Measurements from ENCODE around the gene PEPD. TPM values are rescaled to one million over a fixed set of nuclear protein-coding genes. Genes with fewer than 3 reads are reported as not detected.

The PEPD gene
- total RNA-seq, 1 experiment from 2014 or later, result 40.5 TPM

DNA sequence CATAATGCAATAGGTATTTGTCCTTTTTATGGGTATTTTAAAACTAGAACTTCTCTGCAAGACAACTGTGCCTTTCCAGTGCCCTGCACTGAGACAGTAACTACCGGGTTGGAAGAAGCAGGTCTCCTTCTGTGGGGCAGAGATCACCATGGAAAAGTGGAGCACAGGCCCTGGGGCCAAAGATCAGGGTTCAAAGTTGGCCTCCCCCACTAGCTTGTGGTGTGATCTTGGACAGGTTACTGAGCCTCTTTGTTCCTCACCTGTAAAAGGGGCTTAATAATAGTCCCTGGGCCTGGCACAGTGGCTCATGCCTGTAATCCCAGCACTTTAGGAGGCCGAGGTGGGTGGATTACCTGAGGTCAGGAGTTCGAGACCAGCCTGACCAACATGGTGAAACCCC lies 79.8 kb downstream of the PEPD start:
- ATAC-seq, result no peak

More for the DNA sequence above, 79.8 kb downstream of the PEPD start:
- no peak overlapping the region for H2AFZ ChIP-seq (ENCODE audit: low read depth, low read length, poor library complexity, severe bottlenecking)
- H3K4me3 ChIP-seq (replicated peaks in 1 of 2; ENCODE audit: low read depth in 1 of 2, low read length in 2 of 2), result no peak overlapping the region
- DNase-seq (ENCODE audit: low read depth, low spot score), result no peak
- H3K9me3 ChIP-seq (ENCODE audit: control insufficient read depth in 1 of 2, insufficient read depth in 1 of 2, low read depth in 1 of 2, low read length in 2 of 2), result no peaks in the 10 kb centered on the region
- POLR2A ChIA-PET, result no interaction called here
- RAD21 ChIA-PET (ENCODE audit: low non-redundant PET in 1 of 2, low total read pairs in 2 of 2, uncharacterized antibody in 2 of 2, unreplicated experiment in 2 of 2), result no interaction called here
- CTCF ChIA-PET, result no interaction called here
- H3K9me2 ChIP-seq (ENCODE audit: insufficient read depth), result no peaks in the 10 kb centered on the region
- no peaks in the 10 kb centered on the region for H4K20me1 ChIP-seq (ENCODE audit: insufficient read depth)
- H3K79me2 ChIP-seq (ENCODE audit: insufficient read depth, low read length), result no peaks in the 10 kb centered on the region
- no peak overlapping the region for H3K4me2 ChIP-seq (ENCODE audit: low read length)
- intact Hi-C loops (cut with micrococcal nuclease), result no loop called here
- BruUV-seq (replicated peaks), result no TSS peak
- no peaks in the 10 kb centered on the region for H3K36me3 ChIP-seq (ENCODE audit: control insufficient read depth in 1 of 2, insufficient read depth in 2 of 2, low read length in 2 of 2)
- no peaks in the 10 kb centered on the region for H3K4me1 ChIP-seq (ENCODE audit: control insufficient read depth in 1 of 2, insufficient read depth in 2 of 2, low read length in 2 of 2)
- no peak for TF ChIP-seq ELF1 (IDR thresholded peaks at IDR 0.05; ENCODE audit: borderline replicate concordance, low read depth)
- no peak for TF ChIP-seq CBX3 (IDR thresholded peaks at IDR 0.05; ENCODE audit: low read depth)
- TF ChIP-seq, protein P1, sequence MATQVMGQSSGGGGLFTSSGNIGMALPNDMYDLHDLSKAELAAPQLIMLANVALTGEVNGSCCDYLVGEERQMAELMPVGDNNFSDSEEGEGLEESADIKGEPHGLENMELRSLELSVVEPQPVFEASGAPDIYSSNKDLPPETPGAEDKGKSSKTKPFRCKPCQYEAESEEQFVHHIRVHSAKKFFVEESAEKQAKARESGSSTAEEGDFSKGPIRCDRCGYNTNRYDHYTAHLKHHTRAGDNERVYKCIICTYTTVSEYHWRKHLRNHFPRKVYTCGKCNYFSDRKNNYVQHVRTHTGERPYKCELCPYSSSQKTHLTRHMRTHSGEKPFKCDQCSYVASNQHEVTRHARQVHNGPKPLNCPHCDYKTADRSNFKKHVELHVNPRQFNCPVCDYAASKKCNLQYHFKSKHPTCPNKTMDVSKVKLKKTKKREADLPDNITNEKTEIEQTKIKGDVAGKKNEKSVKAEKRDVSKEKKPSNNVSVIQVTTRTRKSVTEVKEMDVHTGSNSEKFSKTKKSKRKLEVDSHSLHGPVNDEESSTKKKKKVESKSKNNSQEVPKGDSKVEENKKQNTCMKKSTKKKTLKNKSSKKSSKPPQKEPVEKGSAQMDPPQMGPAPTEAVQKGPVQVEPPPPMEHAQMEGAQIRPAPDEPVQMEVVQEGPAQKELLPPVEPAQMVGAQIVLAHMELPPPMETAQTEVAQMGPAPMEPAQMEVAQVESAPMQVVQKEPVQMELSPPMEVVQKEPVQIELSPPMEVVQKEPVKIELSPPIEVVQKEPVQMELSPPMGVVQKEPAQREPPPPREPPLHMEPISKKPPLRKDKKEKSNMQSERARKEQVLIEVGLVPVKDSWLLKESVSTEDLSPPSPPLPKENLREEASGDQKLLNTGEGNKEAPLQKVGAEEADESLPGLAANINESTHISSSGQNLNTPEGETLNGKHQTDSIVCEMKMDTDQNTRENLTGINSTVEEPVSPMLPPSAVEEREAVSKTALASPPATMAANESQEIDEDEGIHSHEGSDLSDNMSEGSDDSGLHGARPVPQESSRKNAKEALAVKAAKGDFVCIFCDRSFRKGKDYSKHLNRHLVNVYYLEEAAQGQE (IDR thresholded peaks at IDR 0.05; ENCODE audit: low read depth), result no peak
- no peak for TF ChIP-seq SP1 (IDR thresholded peaks at IDR 0.05; ENCODE audit: low read depth)
- no peak for TF ChIP-seq FOSL1 (IDR thresholded peaks at IDR 0.05; ENCODE audit: low read depth)
- no peak for TF ChIP-seq YY1 (IDR thresholded peaks at IDR 0.05; ENCODE audit: extremely low read depth, insufficient replicate concordance, low read depth, low read length)
- TF ChIP-seq POLR2AphosphoS5 (IDR thresholded peaks at IDR 0.05; ENCODE audit: low read depth, low read length), result no peak
- TF ChIP-seq RAD21 (IDR thresholded peaks at IDR 0.05; ENCODE audit: low read depth), result no peak
- TF ChIP-seq ZNF274 (IDR thresholded peaks at IDR 0.05; ENCODE audit: low read depth, low read length), result no peak
- no peak for TF ChIP-seq CEBPB (IDR thresholded peaks at IDR 0.05; ENCODE audit: low read depth)
- TF ChIP-seq POLR2A (IDR thresholded peaks at IDR 0.05; ENCODE audit: borderline replicate concordance, extremely low read depth, insufficient read depth, insufficient read length), result no peak
- TF ChIP-seq JUND (IDR thresholded peaks at IDR 0.05), result no peak
- TF ChIP-seq, protein P2, sequence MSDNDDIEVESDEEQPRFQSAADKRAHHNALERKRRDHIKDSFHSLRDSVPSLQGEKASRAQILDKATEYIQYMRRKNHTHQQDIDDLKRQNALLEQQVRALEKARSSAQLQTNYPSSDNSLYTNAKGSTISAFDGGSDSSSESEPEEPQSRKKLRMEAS (IDR thresholded peaks at IDR 0.05), result no peak
- TF ChIP-seq, protein P3, sequence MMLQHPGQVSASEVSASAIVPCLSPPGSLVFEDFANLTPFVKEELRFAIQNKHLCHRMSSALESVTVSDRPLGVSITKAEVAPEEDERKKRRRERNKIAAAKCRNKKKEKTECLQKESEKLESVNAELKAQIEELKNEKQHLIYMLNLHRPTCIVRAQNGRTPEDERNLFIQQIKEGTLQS (IDR thresholded peaks at IDR 0.05), result no peak
- TF ChIP-seq EZH2phosphoT487 (IDR thresholded peaks at IDR 0.05; ENCODE audit: borderline replicate concordance), result no peak
- TF ChIP-seq, protein P4, sequence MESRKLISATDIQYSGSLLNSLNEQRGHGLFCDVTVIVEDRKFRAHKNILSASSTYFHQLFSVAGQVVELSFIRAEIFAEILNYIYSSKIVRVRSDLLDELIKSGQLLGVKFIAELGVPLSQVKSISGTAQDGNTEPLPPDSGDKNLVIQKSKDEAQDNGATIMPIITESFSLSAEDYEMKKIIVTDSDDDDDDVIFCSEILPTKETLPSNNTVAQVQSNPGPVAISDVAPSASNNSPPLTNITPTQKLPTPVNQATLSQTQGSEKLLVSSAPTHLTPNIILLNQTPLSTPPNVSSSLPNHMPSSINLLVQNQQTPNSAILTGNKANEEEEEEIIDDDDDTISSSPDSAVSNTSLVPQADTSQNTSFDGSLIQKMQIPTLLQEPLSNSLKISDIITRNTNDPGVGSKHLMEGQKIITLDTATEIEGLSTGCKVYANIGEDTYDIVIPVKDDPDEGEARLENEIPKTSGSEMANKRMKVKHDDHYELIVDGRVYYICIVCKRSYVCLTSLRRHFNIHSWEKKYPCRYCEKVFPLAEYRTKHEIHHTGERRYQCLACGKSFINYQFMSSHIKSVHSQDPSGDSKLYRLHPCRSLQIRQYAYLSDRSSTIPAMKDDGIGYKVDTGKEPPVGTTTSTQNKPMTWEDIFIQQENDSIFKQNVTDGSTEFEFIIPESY (IDR thresholded peaks at IDR 0.05; ENCODE audit: extremely low read depth, insufficient replicate concordance, low read length), result no peak
- no peak for TF ChIP-seq ZFX (IDR thresholded peaks at IDR 0.05)
- TF ChIP-seq SRF (IDR thresholded peaks at IDR 0.05; ENCODE audit: low read depth), result no peak
- no peak overlapping the region for H3K27ac ChIP-seq (ENCODE audit: low read depth, low read length)
- H3K9ac ChIP-seq (ENCODE audit: low read length), result no peak overlapping the region
- H3K27me3 ChIP-seq (ENCODE audit: insufficient read depth, low read length), result no peaks in the 10 kb centered on the region

All from HCT116 (cell line).